ENCODE results near the gene SLC6A18.
A peak's percentile ranks its signal among the peaks of the same experiment; 100 is the strongest.

The SLC6A18 gene

GRCh38 chr5:1294835-1295649 lies 69.9 kb downstream of the SLC6A18 start, which contains the start of gene TERT:
TERT (minus strand) TSS chr5:1295068; CDS start chr5:1294989, 79 bp downstream.
- DNase-seq, result peak; percentile 92

- no peak for DNase-seq
Measured at GRCh38 chr5:1295650-1296037, 70.5 kb downstream of the SLC6A18 start.
